GM12878 (cell line): ENCODE data around the gene PKHD1. TPM values are rescaled to one million over a fixed set of nuclear protein-coding genes. Genes with fewer than 3 reads are reported as not detected.

Source experiments
- ATAC-seq: fragments of 200-7000 bp; cut with Tn5 transposase; 3 replicates; pipeline ENCODE4 v1.9.1; 2020; ENCODE audit warnings: mild to moderate bottlenecking, moderate library complexity
- BruUV-seq: library from RNA; stranded (reverse); fragments of 400-500 nt; replicated peaks from 2 replicates; lab custom pipeline; 2021; lab: Mats Ljungman, UMichigan
- CTCF ChIA-PET: fragments of 300-600 bp; sonication (Branson Sonifier 250); formaldehyde crosslinking; extraction: SDS; loops from one replicate; lab custom pipeline; 2021; ENCODE audit warnings: inconsistent platforms; lab: Yijun Ruan, JAX
- POLR2A ChIA-PET: fragments of 350-600 bp; formaldehyde crosslinking; extraction: SDS; loops from one replicate; lab custom pipeline; 2021; ENCODE audit warnings: inconsistent platforms; lab: Charles Lee
- RAD21 ChIA-PET: fragments of 300-600 bp; sonication (Branson Sonifier 250); formaldehyde crosslinking; loops from one replicate; lab custom pipeline; 2023; ENCODE audit warnings: antibody characterized with exemption; ENCODE audit not compliant: unreplicated experiment; lab: Charles Lee
- SMC1A ChIA-PET: fragments of 300-600 bp; sonication (Branson Sonifier 250); formaldehyde crosslinking; loops from one replicate; lab custom pipeline; 2023; ENCODE audit not compliant: unreplicated experiment, uncharacterized antibody; lab: Charles Lee
- DNase-seq: peaks from one replicate; pipeline ENCODE4 v3.0.0-alpha.2; 2011; ENCODE audit warnings: low read depth, low spot score
- FAIRE-seq: peaks from 3 replicates; lab custom pipeline; 2011; peaks lifted over from hg19 to GRCh38; lab: Jason Lieb, UNC
- H2AFZ ChIP-seq: 2 replicates; pipeline ENCODE4 v1.6.0; 2011; ENCODE audit warnings: low read depth, low read length, control low read depth; ENCODE audit not compliant: control insufficient read depth
- H3K27ac ChIP-seq: 2 replicates; pipeline ENCODE4 v1.5.1; 2011; ENCODE audit warnings: control low read depth; ENCODE audit not compliant: control insufficient read depth, insufficient read depth
- H3K27me3 ChIP-seq, 2 experiments: replicated peaks in 1 of 2; 2 replicates each; pipeline versions ENCODE4 v1.6.0 to v1.6.1; 2011; ENCODE audit warnings: low read length in 1 of 2; ENCODE audit not compliant: control insufficient read depth in 2 of 2, insufficient read depth in 2 of 2
- H3K36me3 ChIP-seq, 2 experiments: 2 replicates each; pipeline ENCODE4 v1.5.1; 2011; ENCODE audit warnings: low read length in 1 of 2; ENCODE audit not compliant: control insufficient read depth in 2 of 2, insufficient read depth in 2 of 2
- H3K4me1 ChIP-seq: 2 replicates; pipeline ENCODE4 v1.6.1; 2011; ENCODE audit warnings: mild to moderate bottlenecking, low read length, moderate library complexity, mixed read lengths; ENCODE audit not compliant: control insufficient read depth, insufficient read depth
- H3K4me2 ChIP-seq: 2 replicates; pipeline ENCODE4 v1.6.0; 2011; ENCODE audit warnings: control low read depth; ENCODE audit not compliant: control insufficient read depth, insufficient read depth
- H3K4me3 ChIP-seq: fragments of 200-600 bp; sonication (generic); 2 replicates; pipeline ENCODE4 v1.5.1; 2016
- H3K79me2 ChIP-seq: 2 replicates; pipeline ENCODE4 v1.6.0; 2011; ENCODE audit warnings: low read length; ENCODE audit not compliant: control insufficient read depth, insufficient read depth
- H3K9ac ChIP-seq: 2 replicates; pipeline ENCODE4 v1.8.0; 2011; ENCODE audit warnings: low read length, control low read depth, mixed read lengths; ENCODE audit not compliant: control insufficient read depth, insufficient read depth
- H3K9me3 ChIP-seq: replicated peaks from 3 replicates; pipeline ENCODE4 v1.5.1; 2011; ENCODE audit warnings: mild to moderate bottlenecking, low read length; ENCODE audit not compliant: control insufficient read depth, insufficient read depth
- H4K20me1 ChIP-seq: 2 replicates; pipeline ENCODE4 v1.6.0; 2011; ENCODE audit not compliant: control insufficient read depth, insufficient read depth
- HDGF ChIP-seq: fragments of 450-650 bp; IDR thresholded peaks from 2 replicates; pipeline ENCODE4 v1.6.1; 2016; ENCODE audit warnings: antibody characterized with exemption
- KAT2A ChIP-seq: conservative IDR thresholded peaks from 2 replicates; pipeline ENCODE4 v1.6.1; 2011; ENCODE audit warnings: low read depth, low read length; ENCODE audit not compliant: control insufficient read depth
- KLF5 ChIP-seq: fragments of 450-650 bp; IDR thresholded peaks from 2 replicates; pipeline ENCODE4 v1.6.1; 2014; ENCODE audit warnings: mild to moderate bottlenecking; ENCODE audit not compliant: partially characterized antibody
- MTA3 ChIP-seq: IDR thresholded peaks from 2 replicates; pipeline ENCODE4 v1.6.1; 2012; ENCODE audit warnings: low read length, inconsistent platforms, borderline replicate concordance
- SIN3A ChIP-seq: IDR thresholded peaks from 2 replicates; pipeline ENCODE4 v1.6.1; 2012; ENCODE audit warnings: low read depth, low read length, improper control_type of control experiment
- ZNF207 ChIP-seq: fragments of 450-650 bp; IDR thresholded peaks from 2 replicates; pipeline ENCODE4 v1.6.1; 2014; ENCODE audit warnings: antibody characterized with exemption, mild to moderate bottlenecking, borderline replicate concordance
- WGBS: methylation state at CpG from one replicate; pipeline ENCODE4 v1.1.6; 2016; ENCODE audit warnings: low lambda C conversion rate; ENCODE audit not compliant: insufficient replicate concordance, insufficient coverage; ENCODE audit errors: missing lambda C conversion rate; 5-methylcytosine and 5-hydroxymethylcytosine counted together
- in situ Hi-C: fragments of 300-500 bp; cut with MboI; formaldehyde crosslinking; loops from 9 replicates; pipeline ENCODE4 v1.14.3; 2018; ENCODE audit warnings: mixed read lengths
- intact Hi-C: fragments of 100-400 bp; cut with micrococcal nuclease; formaldehyde crosslinking; loops from one replicate; pipeline ENCODE4 v1.14.2; 2022; ENCODE audit not compliant: unreplicated experiment
- polyA plus RNA-seq, 11 experiments: library from polyadenylated mRNA; depleted of rRNA in 4 of 11; unstranded in 6 of 11; stranded (reverse) in 5 of 11; fragments of >200 nt; fragmentation: Nextera tagmentation in 4 of 11; fragmentation: Illumina TruSeq in 1 of 11; extraction: Ambion mirVana in 4 of 11; extraction: Trizol in 1 of 11; gene quantifications; 1 replicate in 1 of 11; 2 replicates in 10 of 11; pipeline versions ENCODE4 v1.2.1 to v1.2.3, GENCODE V29; 2011 to 2016; ENCODE audit warnings: inconsistent platforms in 2 of 11, missing spikeins in 2 of 11, low read depth in 1 of 11
- total RNA-seq, 4 experiments: library from RNA; depleted of rRNA in 3 of 4; stranded (reverse); fragments of >200 nt in 3 of 4; fragmentation: Illumina TruSeq in 1 of 4; extraction: Trizol in 1 of 4; gene quantifications; 2 replicates each; pipeline versions ENCODE4 v1.2.1 to v1.2.3, GENCODE V29; 2013 to 2021
- TF ChIP-seq, protein P1 (sequence below): fragments of 450-650 bp; IDR thresholded peaks from 2 replicates; pipeline ENCODE4 v1.6.1; 2017; ENCODE audit warnings: mild to moderate bottlenecking, moderate library complexity
- TF ChIP-seq, protein P2 (sequence below): IDR thresholded peaks from 2 replicates; pipeline ENCODE4 v1.6.1; 2011; ENCODE audit warnings: borderline replicate concordance, low read depth, mild to moderate bottlenecking, moderate library complexity, low read length; ENCODE audit not compliant: insufficient read depth, poor library complexity, severe bottlenecking
- TF ChIP-seq, protein P3 (sequence below): fragments of 450-650 bp; IDR thresholded peaks from 2 replicates; pipeline ENCODE4 v1.6.1; 2017; ENCODE audit warnings: antibody characterized with exemption, mild to moderate bottlenecking, moderate library complexity

PKHD1 gene
- total and polyA plus RNA-seq, 10 of the 15 experiments (the other 5 are each of a cell fraction or from before 2014, with no cell fraction given) = under 0.01 to 0.90 (median 0.02) TPM; not detected in 1

DNA sequence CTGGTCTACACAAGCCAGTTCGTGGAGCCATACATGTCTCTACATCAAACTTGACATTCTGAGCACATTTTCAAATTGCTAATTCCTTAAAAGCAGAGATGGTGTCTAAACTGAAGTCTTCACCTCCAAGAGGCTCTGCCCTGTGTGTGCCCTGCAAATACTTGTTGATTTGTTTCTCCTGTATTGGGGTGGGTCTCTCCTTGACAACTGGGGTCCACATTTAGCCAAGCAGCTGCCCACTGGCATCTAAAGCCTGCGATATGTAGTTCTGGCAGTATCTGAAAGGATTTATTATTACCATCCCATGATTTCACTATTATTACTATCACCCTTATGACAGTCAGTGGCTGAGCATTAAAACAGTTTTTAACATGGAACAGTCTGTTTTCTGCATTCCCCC is 45.9 kb upstream of the PKHD1 start:
- POLR2A ChIA-PET = no interaction called here
- DNase-seq = no peak
- RAD21 ChIA-PET = no interaction called here
- Histone ChIP-seq H4K20me1 (no peaks in the 10 kb centered on the region), H3K36me3 (no peaks in the 10 kb centered on the region), H3K4me2 (no peak overlapping the region), H3K27ac (no peak overlapping the region), H3K27me3 (peaks cover 0 to 2% of the 10 kb centered on the region in 2 experiments; a peak in 2 of 4 replicates), H3K9ac (no peak overlapping the region), H3K79me2 (no peaks in the 10 kb centered on the region), H3K9me3 (no peaks in the 10 kb centered on the region)
- ATAC-seq = no peak
- SMC1A ChIA-PET = no interaction called here
- FAIRE-seq = no peak
- in situ Hi-C loops = no loop called here
- no TSS peak for BruUV-seq
- intact Hi-C loops = loop anchor here (5.0 kb wide), 1 partner anchor 51 kb away; no protein-coding TSS in a partner anchor
- CTCF ChIA-PET = no interaction called here
- 50% methylated on average over 2 of the region's 2 CpGs for WGBS
- TF ChIP-seq KAT2A = no peak
- no peak for TF ChIP-seq HDGF
- TF ChIP-seq SIN3A = no peak
- TF ChIP-seq, protein P1, sequence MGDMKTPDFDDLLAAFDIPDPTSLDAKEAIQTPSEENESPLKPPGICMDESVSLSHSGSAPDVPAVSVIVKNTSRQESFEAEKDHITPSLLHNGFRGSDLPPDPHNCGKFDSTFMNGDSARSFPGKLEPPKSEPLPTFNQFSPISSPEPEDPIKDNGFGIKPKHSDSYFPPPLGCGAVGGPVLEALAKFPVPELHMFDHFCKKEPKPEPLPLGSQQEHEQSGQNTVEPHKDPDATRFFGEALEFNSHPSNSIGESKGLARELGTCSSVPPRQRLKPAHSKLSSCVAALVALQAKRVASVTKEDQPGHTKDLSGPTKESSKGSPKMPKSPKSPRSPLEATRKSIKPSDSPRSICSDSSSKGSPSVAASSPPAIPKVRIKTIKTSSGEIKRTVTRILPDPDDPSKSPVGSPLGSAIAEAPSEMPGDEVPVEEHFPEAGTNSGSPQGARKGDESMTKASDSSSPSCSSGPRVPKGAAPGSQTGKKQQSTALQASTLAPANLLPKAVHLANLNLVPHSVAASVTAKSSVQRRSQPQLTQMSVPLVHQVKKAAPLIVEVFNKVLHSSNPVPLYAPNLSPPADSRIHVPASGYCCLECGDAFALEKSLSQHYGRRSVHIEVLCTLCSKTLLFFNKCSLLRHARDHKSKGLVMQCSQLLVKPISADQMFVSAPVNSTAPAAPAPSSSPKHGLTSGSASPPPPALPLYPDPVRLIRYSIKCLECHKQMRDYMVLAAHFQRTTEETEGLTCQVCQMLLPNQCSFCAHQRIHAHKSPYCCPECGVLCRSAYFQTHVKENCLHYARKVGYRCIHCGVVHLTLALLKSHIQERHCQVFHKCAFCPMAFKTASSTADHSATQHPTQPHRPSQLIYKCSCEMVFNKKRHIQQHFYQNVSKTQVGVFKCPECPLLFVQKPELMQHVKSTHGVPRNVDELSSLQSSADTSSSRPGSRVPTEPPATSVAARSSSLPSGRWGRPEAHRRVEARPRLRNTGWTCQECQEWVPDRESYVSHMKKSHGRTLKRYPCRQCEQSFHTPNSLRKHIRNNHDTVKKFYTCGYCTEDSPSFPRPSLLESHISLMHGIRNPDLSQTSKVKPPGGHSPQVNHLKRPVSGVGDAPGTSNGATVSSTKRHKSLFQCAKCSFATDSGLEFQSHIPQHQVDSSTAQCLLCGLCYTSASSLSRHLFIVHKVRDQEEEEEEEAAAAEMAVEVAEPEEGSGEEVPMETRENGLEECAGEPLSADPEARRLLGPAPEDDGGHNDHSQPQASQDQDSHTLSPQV = no peak
- no peak for TF ChIP-seq KLF5
- no peak for TF ChIP-seq MTA3
- TF ChIP-seq, protein P2, sequence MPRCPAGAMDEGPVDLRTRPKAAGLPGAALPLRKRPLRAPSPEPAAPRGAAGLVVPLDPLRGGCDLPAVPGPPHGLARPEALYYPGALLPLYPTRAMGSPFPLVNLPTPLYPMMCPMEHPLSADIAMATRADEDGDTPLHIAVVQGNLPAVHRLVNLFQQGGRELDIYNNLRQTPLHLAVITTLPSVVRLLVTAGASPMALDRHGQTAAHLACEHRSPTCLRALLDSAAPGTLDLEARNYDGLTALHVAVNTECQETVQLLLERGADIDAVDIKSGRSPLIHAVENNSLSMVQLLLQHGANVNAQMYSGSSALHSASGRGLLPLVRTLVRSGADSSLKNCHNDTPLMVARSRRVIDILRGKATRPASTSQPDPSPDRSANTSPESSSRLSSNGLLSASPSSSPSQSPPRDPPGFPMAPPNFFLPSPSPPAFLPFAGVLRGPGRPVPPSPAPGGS = no peak
- TF ChIP-seq ZNF207 = no peak
- TF ChIP-seq, protein P3, sequence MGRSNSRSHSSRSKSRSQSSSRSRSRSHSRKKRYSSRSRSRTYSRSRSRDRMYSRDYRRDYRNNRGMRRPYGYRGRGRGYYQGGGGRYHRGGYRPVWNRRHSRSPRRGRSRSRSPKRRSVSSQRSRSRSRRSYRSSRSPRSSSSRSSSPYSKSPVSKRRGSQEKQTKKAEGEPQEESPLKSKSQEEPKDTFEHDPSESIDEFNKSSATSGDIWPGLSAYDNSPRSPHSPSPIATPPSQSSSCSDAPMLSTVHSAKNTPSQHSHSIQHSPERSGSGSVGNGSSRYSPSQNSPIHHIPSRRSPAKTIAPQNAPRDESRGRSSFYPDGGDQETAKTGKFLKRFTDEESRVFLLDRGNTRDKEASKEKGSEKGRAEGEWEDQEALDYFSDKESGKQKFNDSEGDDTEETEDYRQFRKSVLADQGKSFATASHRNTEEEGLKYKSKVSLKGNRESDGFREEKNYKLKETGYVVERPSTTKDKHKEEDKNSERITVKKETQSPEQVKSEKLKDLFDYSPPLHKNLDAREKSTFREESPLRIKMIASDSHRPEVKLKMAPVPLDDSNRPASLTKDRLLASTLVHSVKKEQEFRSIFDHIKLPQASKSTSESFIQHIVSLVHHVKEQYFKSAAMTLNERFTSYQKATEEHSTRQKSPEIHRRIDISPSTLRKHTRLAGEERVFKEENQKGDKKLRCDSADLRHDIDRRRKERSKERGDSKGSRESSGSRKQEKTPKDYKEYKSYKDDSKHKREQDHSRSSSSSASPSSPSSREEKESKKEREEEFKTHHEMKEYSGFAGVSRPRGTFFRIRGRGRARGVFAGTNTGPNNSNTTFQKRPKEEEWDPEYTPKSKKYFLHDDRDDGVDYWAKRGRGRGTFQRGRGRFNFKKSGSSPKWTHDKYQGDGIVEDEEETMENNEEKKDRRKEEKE = no peak
- TF ChIP-seq, all 136 proteins: peak for 0
- Histone ChIP-seq H3K4me3 (no peak overlapping the region), H2AFZ (no peak overlapping the region), H3K4me1 (peaks cover 4% of the 10 kb centered on the region)
